Keratinocyte (primary cell): Measurements from ENCODE around the gene MPPED1. TPM values are rescaled to one million over a fixed set of nuclear protein-coding genes. Genes with fewer than 3 reads are reported as not detected.

Experiments used
- DNase-seq: peaks from one replicate; pipeline ENCODE4 v3.0.0-alpha.2; 2011; ENCODE audit warnings: low read depth, missing footprints, low spot score
- FAIRE-seq: peaks from 2 replicates; lab custom pipeline; 2011; peaks lifted over from hg19 to GRCh38; lab: Jason Lieb, UNC
- H2AFZ ChIP-seq: 2 replicates; pipeline ENCODE4 v1.6.0; 2012; ENCODE audit warnings: low read length, control low read depth, inconsistent platforms; ENCODE audit not compliant: control insufficient read depth
- H3K27ac ChIP-seq: 2 replicates; pipeline ENCODE4 v1.5.1; 2011; ENCODE audit warnings: low read length; ENCODE audit not compliant: control insufficient read depth, insufficient read depth
- H3K27me3 ChIP-seq: 3 replicates; pipeline ENCODE4 v1.6.0; 2011; ENCODE audit warnings: low read length; ENCODE audit not compliant: control insufficient read depth, insufficient read depth; ENCODE audit errors: extremely low read depth
- H3K36me3 ChIP-seq, 2 experiments: 2 replicates in 1 of 2; 3 replicates in 1 of 2; pipeline ENCODE4 v1.5.1; 2011; ENCODE audit warnings: low read length in 2 of 2, mild to moderate bottlenecking in 1 of 2; ENCODE audit not compliant: control insufficient read depth in 2 of 2, insufficient read depth in 2 of 2; ENCODE audit errors: extremely low read depth in 1 of 2
- H3K4me1 ChIP-seq: 3 replicates; pipeline ENCODE4 v1.5.1; 2011; ENCODE audit warnings: low read length; ENCODE audit not compliant: control insufficient read depth, insufficient read depth; ENCODE audit errors: extremely low read depth
- H3K4me2 ChIP-seq: 3 replicates; pipeline ENCODE4 v1.6.0; 2011; ENCODE audit warnings: low read depth, low read length; ENCODE audit not compliant: control insufficient read depth, insufficient read depth; ENCODE audit errors: extremely low read depth
- H3K4me3 ChIP-seq, 3 experiments: fragments of 200-600 bp in 1 of 3; sonication (generic) in 1 of 3; 2 replicates in 2 of 3; 3 replicates in 1 of 3; pipeline ENCODE4 v1.5.1; 2011 to 2016; ENCODE audit warnings: low read length in 3 of 3, mild to moderate bottlenecking in 3 of 3, control low read depth in 2 of 3, inconsistent platforms in 1 of 3, low read depth in 1 of 3, mixed read lengths in 1 of 3, mixed run types in 1 of 3, moderate library complexity in 1 of 3; ENCODE audit not compliant: control insufficient read depth in 2 of 3, insufficient read depth in 2 of 3; ENCODE audit errors: extremely low read depth in 1 of 3
- H3K79me2 ChIP-seq: 2 replicates; pipeline ENCODE4 v1.6.0; 2012; ENCODE audit warnings: low read length; ENCODE audit not compliant: control insufficient read depth, insufficient read depth
- H3K9ac ChIP-seq: 3 replicates; pipeline ENCODE4 v1.6.0; 2011; ENCODE audit warnings: low read length; ENCODE audit not compliant: control insufficient read depth, insufficient read depth; ENCODE audit errors: extremely low read depth
- H3K9me1 ChIP-seq: 3 replicates; pipeline ENCODE4 v1.6.0; 2011; ENCODE audit warnings: low read length; ENCODE audit not compliant: control insufficient read depth, insufficient read depth; ENCODE audit errors: extremely low read depth
- H3K9me3 ChIP-seq: 2 replicates; pipeline ENCODE4 v1.5.1; 2012; ENCODE audit warnings: low read depth, low read length; ENCODE audit not compliant: control insufficient read depth
- H4K20me1 ChIP-seq: 3 replicates; pipeline ENCODE4 v1.6.0; 2011; ENCODE audit warnings: low read length; ENCODE audit not compliant: control insufficient read depth, insufficient read depth; ENCODE audit errors: extremely low read depth
- CTCF ChIP-seq, 3 experiments: IDR thresholded peaks in 1 of 3; conservative IDR thresholded peaks in 1 of 3; optimal IDR thresholded peaks in 1 of 3; 2 replicates in 2 of 3; 3 replicates in 1 of 3; pipeline versions ENCODE3 to v1.5.1; 2011; ENCODE audit warnings: low read length in 3 of 3, mild to moderate bottlenecking in 3 of 3, moderate library complexity in 2 of 3, control low read depth in 1 of 3, inconsistent platforms in 1 of 3; ENCODE audit not compliant: insufficient read depth in 2 of 3; ENCODE audit errors: extremely low read depth in 1 of 3
- EZH2 ChIP-seq: IDR thresholded peaks from one replicate; pipeline ENCODE4 v1.6.1; 2012; ENCODE audit warnings: inconsistent platforms, mild to moderate bottlenecking, low read length, moderate library complexity
- dilution Hi-C: fragments of 300-500 bp; cut with MboI; formaldehyde crosslinking; loops from one replicate; pipeline ENCODE4 v1.7.0; 2020; ENCODE audit warnings: low sequenced_read_pairs; ENCODE audit not compliant: extremely low pct_ligation_motif_present
- polyA plus RNA-seq, 5 experiments: library from polyadenylated mRNA; depleted of rRNA in 3 of 5; stranded (reverse) in 3 of 5; stranded (forward) in 1 of 5; unstranded in 1 of 5; fragments of >200 nt; gene quantifications; 1 replicate in 1 of 5; 2 replicates in 3 of 5; 3 replicates in 1 of 5; pipeline versions ENCODE4 v1.2.1 to v1.2.3, GENCODE V29; 2011 to 2012; ENCODE audit warnings: missing spikeins in 2 of 5, low read depth in 1 of 5, low replicate concordance in 1 of 5

The MPPED1 gene
- polyA plus RNA-seq, 1 donor (not counting 4 experiments of a cell fraction or from before 2014, with no cell fraction given): not detected

GRCh38 chr22:43408009-43408408 is 3.8 kb upstream of the MPPED1 start:
- no peaks in the 10 kb centered on the region for H3K9me3 ChIP-seq
- no peak overlapping the region for H2AFZ ChIP-seq
- no peaks in the 10 kb centered on the region for H3K79me2 ChIP-seq
- no peak overlapping the region for H3K9ac ChIP-seq
- peaks cover 73% of the 10 kb centered on the region for H3K27me3 ChIP-seq
- no peaks in the 10 kb centered on the region for H3K36me3 ChIP-seq
- DNase-seq (no peak), FAIRE-seq (no peak)
- TF ChIP-seq CTCF (optimal IDR thresholded peaks at IDR 0.05 in 1 of 3, IDR thresholded peaks at IDR 0.05 in 1 of 3, conservative IDR thresholded peaks at IDR 0.05 in 1 of 3; ENCODE audit: extremely low read depth in 1 of 3, insufficient read depth in 2 of 3, low read length in 3 of 3) (no peak), EZH2 (no peak)
- peaks cover 7% of the 10 kb centered on the region for H4K20me1 ChIP-seq
- H3K4me3 ChIP-seq: no peak overlapping the region
- H3K27ac ChIP-seq: no peak overlapping the region
- H3K9me1 ChIP-seq: peaks cover 2% of the 10 kb centered on the region
- dilution Hi-C loops: no loop called here
- H3K4me2 ChIP-seq: no peak overlapping the region
- H3K4me1 ChIP-seq: peaks cover 10% of the 10 kb centered on the region

- Histone ChIP-seq H3K9ac (no peak overlapping the region), H3K4me3 (no peak overlapping the region), H3K4me2 (no peak overlapping the region), H4K20me1 (peaks cover 4% of the 10 kb centered on the region), H3K9me1 (peaks cover 2% of the 10 kb centered on the region), H3K27me3 (peaks cover 74% of the 10 kb centered on the region), H3K79me2 (no peaks in the 10 kb centered on the region), H3K27ac (no peak overlapping the region), H2AFZ (no peak overlapping the region), H3K9me3 (no peaks in the 10 kb centered on the region), H3K36me3 (no peaks in the 10 kb centered on the region), H3K4me1 (peaks cover 10% of the 10 kb centered on the region)
- no peak for FAIRE-seq
- DNase-seq: no peak
- dilution Hi-C loops: no loop called here
- TF ChIP-seq CTCF (optimal IDR thresholded peaks at IDR 0.05 in 1 of 3, IDR thresholded peaks at IDR 0.05 in 1 of 3, conservative IDR thresholded peaks at IDR 0.05 in 1 of 3; ENCODE audit: extremely low read depth in 1 of 3, insufficient read depth in 2 of 3, low read length in 3 of 3) (no peak), EZH2 (no peak)
Observed at GRCh38 chr22:43409046-43409445, 2.8 kb upstream of the MPPED1 start.
